Common myeloid progenitor, CD34-positive (primary cell): ENCODE results near the gene STARD7.

ENCODE experiments used
- CTCF ChIA-PET: fragments of 350-600 bp; sonication (Branson Sonifier 250); formaldehyde crosslinking; loops from one replicate; lab custom pipeline; 2021; ENCODE audit warnings: antibody characterized with exemption; lab: Charles Lee
- POLR2A ChIA-PET: fragments of 350-600 bp; sonication (Branson Sonifier 250); formaldehyde crosslinking; loops from one replicate; lab custom pipeline; 2021; ENCODE audit warnings: antibody characterized with exemption; lab: Charles Lee
- DNase-seq, 3 donors: peaks; one replicate each; pipeline versions ENCODE4 v3.0.0 to v3.0.0-alpha.2; 2013
- H3K27ac ChIP-seq, 2 experiments: 1 replicate in 1 of 2; 2 replicates in 1 of 2; pipeline ENCODE4 v1.7.0; 2013; ENCODE audit warnings: inconsistent platforms in 2 of 2, low read length in 2 of 2, mild to moderate bottlenecking in 2 of 2, low read depth in 1 of 2, moderate library complexity in 1 of 2; ENCODE audit not compliant: severe bottlenecking in 2 of 2, insufficient read depth in 1 of 2, poor library complexity in 1 of 2
- H3K27me3 ChIP-seq, 5 experiments: replicated peaks in 2 of 5; 1 replicate in 3 of 5; 2 replicates in 2 of 5; pipeline versions ENCODE4 v1.6.1 to v1.7.0; 2013; ENCODE audit warnings: low read length in 4 of 5, mild to moderate bottlenecking in 2 of 5, moderate library complexity in 2 of 5, inconsistent platforms in 1 of 5; ENCODE audit not compliant: insufficient read depth in 5 of 5, control insufficient read depth in 4 of 5
- H3K36me3 ChIP-seq, 4 experiments: 1 replicate in 2 of 4; 2 replicates in 2 of 4; pipeline versions ENCODE4 v1.6.1 to v1.7.0; 2013; ENCODE audit warnings: low read length in 3 of 4, control low read depth in 1 of 4, mild to moderate bottlenecking in 1 of 4; ENCODE audit not compliant: control insufficient read depth in 4 of 4, insufficient read depth in 4 of 4
- H3K4me1 ChIP-seq, 4 experiments: 1 replicate in 3 of 4; 2 replicates in 1 of 4; pipeline versions ENCODE4 v1.6.1 to v1.7.1; 2013; ENCODE audit warnings: low read length in 3 of 4, mild to moderate bottlenecking in 3 of 4, control low read depth in 1 of 4, inconsistent platforms in 1 of 4, moderate library complexity in 1 of 4; ENCODE audit not compliant: control insufficient read depth in 4 of 4, insufficient read depth in 4 of 4; ENCODE audit errors: control extremely low read depth in 1 of 4
- H3K4me3 ChIP-seq, 7 experiments: 1 replicate in 4 of 7; 2 replicates in 3 of 7; pipeline versions ENCODE4 v1.5.1 to v1.7.0; 2013; ENCODE audit warnings: mild to moderate bottlenecking in 7 of 7, low read length in 6 of 7, moderate library complexity in 6 of 7, inconsistent platforms in 2 of 7, low read depth in 2 of 7, control low read depth in 1 of 7; ENCODE audit not compliant: insufficient read depth in 4 of 7, control insufficient read depth in 1 of 7; ENCODE audit errors: extremely low read depth in 1 of 7
- H3K9me3 ChIP-seq, 5 experiments: 1 replicate in 4 of 5; 2 replicates in 1 of 5; pipeline versions ENCODE4 v1.6.1 to v1.7.1; 2013; ENCODE audit warnings: low read length in 4 of 5, mild to moderate bottlenecking in 2 of 5, inconsistent platforms in 1 of 5, low read depth in 1 of 5, moderate library complexity in 1 of 5; ENCODE audit not compliant: control insufficient read depth in 4 of 5, insufficient read depth in 2 of 5; ENCODE audit errors: control extremely low read depth in 1 of 5
- WGBS: methylation state at CpG from one replicate; pipeline ENCODE4 v1.1.5; 2013; ENCODE audit not compliant: insufficient coverage; 5-methylcytosine and 5-hydroxymethylcytosine counted together

The STARD7 gene

DNA sequence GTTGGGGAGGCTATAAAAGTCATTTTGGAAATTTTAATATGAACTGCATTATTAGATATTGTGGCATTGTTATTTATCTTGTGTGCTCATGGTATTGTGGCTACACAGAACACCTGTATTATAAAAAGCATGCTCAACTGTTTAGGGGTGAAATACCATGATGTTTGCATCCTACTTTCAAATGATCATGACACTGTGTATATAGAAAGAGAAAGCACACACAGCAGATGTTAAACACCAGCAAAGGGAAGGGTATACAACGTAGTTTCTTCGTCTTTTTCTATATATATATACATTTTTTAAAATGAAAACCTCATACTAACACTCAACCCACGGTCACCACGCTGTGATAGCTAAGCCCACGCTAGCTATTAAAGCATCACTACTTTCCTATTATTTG lies 27.1 kb downstream of the STARD7 start:
- H3K36me3 ChIP-seq, result peaks cover 2 to 25% (median 16%) of the 10 kb centered on the region in 4 experiments
- peaks cover 0 to 3% (median under 1%) of the 10 kb centered on the region in 4 experiments for H3K4me1 ChIP-seq
- ChIA-PET CTCF (interaction anchor here (0.8 to 3.0 kb wide), 4 partner anchors 11 to 43 kb away, joined by 3 to 20 read pairs (median 6); partner anchors contain the start of gene ASTL), POLR2A (no interaction called here)
- H3K27ac ChIP-seq, result no peak overlapping the region
- no CpG with 5 or more reads among the region's 5 CpGs for WGBS
- H3K27me3 ChIP-seq, result no peaks in the 10 kb centered on the region
- H3K9me3 ChIP-seq, result no peaks in the 10 kb centered on the region
- no peak for DNase-seq
- no peak overlapping the region for H3K4me3 ChIP-seq

DNA sequence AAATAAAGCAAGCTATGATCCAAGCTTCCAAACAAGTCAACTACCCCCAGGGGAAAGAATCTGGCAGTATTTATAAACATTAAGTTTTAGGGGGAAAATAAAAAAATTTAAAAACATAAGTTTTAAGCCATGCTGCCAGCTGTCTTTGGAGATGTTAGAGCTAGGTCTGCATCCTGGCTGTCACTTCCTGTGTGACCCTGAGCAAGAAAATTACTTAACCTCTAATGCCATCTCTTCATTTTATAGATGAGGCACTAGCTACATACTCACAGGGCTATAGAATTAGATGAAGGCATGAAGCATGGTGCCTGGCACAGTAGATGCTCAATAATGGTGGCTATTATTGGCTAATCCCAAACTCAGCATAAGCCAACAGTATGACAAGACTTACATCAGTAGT lies 28.1 kb downstream of the STARD7 start:
- no peak overlapping the region for H3K27ac ChIP-seq
- H3K9me3 ChIP-seq, result no peaks in the 10 kb centered on the region
- ChIA-PET POLR2A (no interaction called here), CTCF (interaction anchor here (0.8 to 3.0 kb wide), 6 partner anchors 12 to 42 kb away, joined by 3 to 20 read pairs (median 4); partner anchors contain the start of gene ASTL)
- H3K36me3 ChIP-seq, result peaks cover 0 to 15% (median 8%) of the 10 kb centered on the region in 4 experiments
- no peaks in the 10 kb centered on the region for H3K27me3 ChIP-seq
- H3K4me3 ChIP-seq, result no peak overlapping the region
- no peak for DNase-seq
- H3K4me1 ChIP-seq, result peaks cover 0 to 3% (median under 1%) of the 10 kb centered on the region in 4 experiments

DNA sequence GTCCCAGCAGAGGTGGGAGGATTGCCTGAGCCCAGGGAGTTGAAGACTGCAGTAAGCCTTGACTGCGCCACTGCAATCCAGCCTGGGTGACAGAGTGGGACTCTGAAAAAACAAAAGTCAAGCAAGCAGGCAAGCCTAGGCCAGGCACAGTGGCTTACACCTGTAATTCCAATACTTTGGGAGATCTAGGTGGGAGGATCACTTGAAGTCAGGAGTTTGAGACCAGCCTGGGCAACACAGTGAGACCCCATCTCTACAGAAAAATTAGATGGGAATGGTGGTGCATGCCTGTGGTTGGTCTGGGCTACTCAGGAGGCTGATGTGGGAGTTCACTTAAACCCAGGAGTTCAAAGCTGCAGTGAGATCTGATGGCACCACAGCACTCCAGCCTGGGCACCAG lies 28.6 kb downstream of the STARD7 start:
- CTCF ChIA-PET, result interaction anchor here (0.8 to 3.0 kb wide), 6 partner anchors 13 to 42 kb away, joined by 3 to 20 read pairs (median 4); partner anchors contain the start of gene ASTL
- WGBS, result no CpG with 5 or more reads among the region's 1 CpG
- H3K4me1 ChIP-seq, result peaks cover 0 to 3% (median under 1%) of the 10 kb centered on the region in 4 experiments
- POLR2A ChIA-PET, result no interaction called here
- no peak overlapping the region for H3K4me3 ChIP-seq
- H3K27me3 ChIP-seq, result no peaks in the 10 kb centered on the region
- no peak overlapping the region for H3K27ac ChIP-seq
- DNase-seq, result no peak
- H3K36me3 ChIP-seq, result peaks cover 0 to 11% (median 5%) of the 10 kb centered on the region in 4 experiments
- no peaks in the 10 kb centered on the region for H3K9me3 ChIP-seq

DNA sequence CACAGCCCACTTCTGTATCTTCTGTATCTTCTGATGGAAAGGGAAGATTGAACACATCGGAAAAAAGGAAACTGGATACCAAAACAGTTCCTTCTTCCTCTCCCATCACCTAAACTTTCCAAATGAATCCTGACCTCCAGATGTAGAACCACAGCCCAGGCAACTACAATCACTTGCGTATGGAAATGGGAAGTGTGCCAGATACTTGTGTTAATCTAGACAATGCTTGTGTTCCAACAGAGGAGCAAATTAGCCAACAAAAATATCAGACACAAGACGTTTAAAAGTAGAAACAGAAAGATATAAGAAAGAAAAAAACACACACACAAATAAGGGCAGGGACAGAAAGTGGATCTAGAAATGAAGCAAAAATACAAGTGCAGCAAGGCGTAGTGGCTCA lies 32.0 kb downstream of the STARD7 start:
- Histone ChIP-seq H3K4me1 (peaks cover 0 to 3% (median 2%) of the 10 kb centered on the region in 4 experiments), H3K9me3 (no peaks in the 10 kb centered on the region), H3K27ac (no peak overlapping the region), H3K27me3 (no peaks in the 10 kb centered on the region), H3K36me3 (no peaks in the 10 kb centered on the region), H3K4me3 (no peak overlapping the region)
- 100% methylated on average over 1 of the region's 4 CpGs for WGBS
- POLR2A ChIA-PET, result no interaction called here
- DNase-seq, result no peak
- CTCF ChIA-PET, result interaction anchor here (1.8 to 7.5 kb wide), 3 partner anchors 16 to 154 kb away, joined by 8 to 346 read pairs (median 63); partner anchors contain the start of genes ASTL and DUSP2

DNA sequence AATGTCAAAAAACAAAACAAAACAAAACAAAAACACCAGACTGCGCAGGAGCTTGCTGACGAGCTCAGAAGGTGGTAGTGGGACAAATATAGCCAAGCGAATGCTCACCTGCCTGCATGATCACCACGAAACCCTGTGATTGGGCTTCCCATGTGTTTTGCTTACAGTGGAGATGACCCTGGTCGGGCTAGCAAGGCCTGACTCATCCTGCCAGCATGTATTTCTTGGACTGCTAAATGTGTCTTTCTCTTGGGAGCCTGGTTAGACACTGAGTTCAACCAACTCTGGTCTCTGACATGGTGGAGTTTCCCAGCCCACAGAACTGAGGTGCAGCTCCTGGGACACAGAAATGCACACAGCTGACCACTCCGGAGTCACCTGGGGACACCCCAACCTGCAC lies 32.7 kb downstream of the STARD7 start:
- CTCF ChIA-PET, result interaction anchor here (0.9 to 7.5 kb wide), 12 partner anchors 9 to 153 kb away, joined by 3 to 346 read pairs (median 10); partner anchors contain the start of genes ADRA2B, ASTL and DUSP2
- Histone ChIP-seq H3K27me3 (no peaks in the 10 kb centered on the region), H3K9me3 (no peaks in the 10 kb centered on the region), H3K4me1 (peaks cover 0 to 3% (median 2%) of the 10 kb centered on the region in 4 experiments), H3K36me3 (no peaks in the 10 kb centered on the region), H3K4me3 (no peak overlapping the region), H3K27ac (no peak overlapping the region)
- WGBS, result 100% methylated on average over 6 of the region's 6 CpGs
- no peak for DNase-seq
- POLR2A ChIA-PET, result no interaction called here

DNA sequence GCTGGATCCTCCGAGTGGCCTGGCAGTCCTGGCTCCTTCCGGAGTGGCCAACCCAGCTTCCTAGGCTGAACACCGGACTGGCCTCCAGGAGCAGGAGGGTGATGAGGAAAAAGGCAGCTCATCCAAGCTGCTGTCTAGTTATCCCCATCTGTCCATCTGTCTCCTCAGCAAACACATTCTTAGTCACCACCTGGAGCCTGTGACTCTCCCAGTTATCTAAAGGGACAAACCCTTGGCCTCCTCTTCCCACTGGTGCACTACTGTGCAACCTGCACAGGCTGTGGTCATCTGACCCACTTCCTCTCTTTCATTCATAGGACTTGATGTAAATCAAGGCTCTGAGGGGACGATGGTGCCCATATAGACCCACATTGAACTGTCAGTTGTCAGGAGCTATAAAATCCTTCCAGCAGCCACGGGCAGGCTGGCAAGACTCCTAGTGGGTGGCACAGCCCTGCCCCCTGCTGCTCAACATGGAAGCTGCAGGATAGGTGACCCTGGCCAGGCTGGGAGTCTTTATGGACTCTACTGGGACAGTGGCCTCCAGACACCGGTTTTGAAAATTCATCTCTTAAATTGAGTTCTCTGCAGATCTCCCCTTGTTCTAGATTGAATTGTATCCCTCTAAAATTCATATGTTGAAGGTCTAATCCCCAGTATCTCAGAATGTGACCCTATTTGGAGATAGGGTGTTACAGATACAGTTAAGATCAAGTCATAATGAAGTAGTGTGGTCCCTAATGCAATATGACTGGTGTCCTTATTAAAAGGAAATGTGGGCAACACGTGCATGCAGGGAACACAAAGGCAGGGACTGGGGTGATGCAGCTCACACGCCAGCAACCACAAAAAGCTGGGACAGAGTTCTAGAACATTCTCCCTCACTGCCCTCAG lies 34.1 kb downstream of the STARD7 start:
- ChIA-PET POLR2A (interaction anchor here (0.8 to 1.7 kb wide), 5 partner anchors 29 to 36 kb away, joined by 3 to 13 read pairs (median 5); partner anchors contain the start of genes ASTL, DUSP2 and STARD7), CTCF (interaction anchor here (0.6 to 7.5 kb wide), 38 partner anchors 8 to 182 kb away, joined by 3 to 346 read pairs (median 5); partner anchors contain the start of genes ADRA2B, ASTL, DUSP2 and STARD7)
- Histone ChIP-seq H3K27me3 (no peaks in the 10 kb centered on the region), H3K36me3 (no peaks in the 10 kb centered on the region), H3K4me3 (no peak overlapping the region), H3K27ac (no peak overlapping the region), H3K9me3 (peaks cover 0 to 4% (median 0%) of the 10 kb centered on the region in 5 experiments), H3K4me1 (peaks cover 0 to 2% (median 0%) of the 10 kb centered on the region in 4 experiments)
- peak; percentile 64 to 83 (median 75) for DNase-seq
- WGBS, result 50% methylated on average over 4 of the region's 8 CpGs
